GM23248 (cell line): ENCODE data around the gene SLC22A1.

ENCODE experiments used
- EZH2 ChIP-seq: fragments of 200-600 bp; sonication (generic); IDR thresholded peaks from 2 replicates; pipeline ENCODE4 v1.6.1; 2018; ENCODE audit warnings: antibody characterized with exemption, mild to moderate bottlenecking; ENCODE audit not compliant: insufficient read depth, poor library complexity, severe bottlenecking
- EZH2phosphoT487 ChIP-seq: fragments of 200-600 bp; sonication (generic); IDR thresholded peaks from 2 replicates; pipeline ENCODE4 v1.6.1; 2018; ENCODE audit warnings: antibody characterized with exemption, moderate library complexity, mild to moderate bottlenecking, low read depth; ENCODE audit not compliant: insufficient read depth

- TF ChIP-seq EZH2 (no peak), EZH2phosphoT487 (no peak)
Measured at GRCh38 chr6:160177220-160177619, 55.6 kb downstream of the SLC22A1 start.
